ENCODE results near the gene CDK6.
A peak's percentile ranks its signal among the peaks of the same experiment; 100 is the strongest.

The CDK6 gene

GRCh38 chr7:92781117-92781720 is 55.2 kb downstream of the CDK6 start:
- DNase-seq (ENCODE audit: low spot score) (no peak), ATAC-seq (ENCODE audit: low read depth) (0 out of 3 replicates have a peak, but pooled peaks have one; percentile 16)
- TF ChIP-seq CTCF (IDR thresholded peaks at IDR 0.05; ENCODE audit: poor library complexity, severe bottlenecking), result no peak
- Histone ChIP-seq H3K4me1 (ENCODE audit: insufficient read depth, poor library complexity, severe bottlenecking) (peaks cover 22% of the 10 kb centered on the region), H3K27ac (ENCODE audit: poor library complexity, severe bottlenecking) (peak overlapping the region; percentile 7), H3K4me3 (ENCODE audit: severe bottlenecking) (no peak overlapping the region), H3K36me3 (ENCODE audit: low read depth) (peaks cover 24% of the 10 kb centered on the region), H3K27me3 (ENCODE audit: insufficient read depth, poor library complexity, severe bottlenecking) (no peaks in the 10 kb centered on the region), H3K9me3 (ENCODE audit: severe bottlenecking) (peaks cover 3% of the 10 kb centered on the region)

GRCh38 chr7:92778972-92779371 is 57.4 kb downstream of the CDK6 start:
- Histone ChIP-seq H3K9me3 (ENCODE audit: severe bottlenecking) (peaks cover 3% of the 10 kb centered on the region), H3K4me1 (ENCODE audit: insufficient read depth, poor library complexity, severe bottlenecking) (peaks cover 21% of the 10 kb centered on the region), H3K27me3 (ENCODE audit: insufficient read depth, poor library complexity, severe bottlenecking) (no peaks in the 10 kb centered on the region), H3K27ac (ENCODE audit: poor library complexity, severe bottlenecking) (no peak overlapping the region), H3K36me3 (ENCODE audit: low read depth) (peaks cover 29% of the 10 kb centered on the region), H3K4me3 (ENCODE audit: severe bottlenecking) (no peak overlapping the region)
- DNase-seq (ENCODE audit: low spot score) (no peak), ATAC-seq (ENCODE audit: low read depth) (no peak)
- TF ChIP-seq CTCF (IDR thresholded peaks at IDR 0.05; ENCODE audit: poor library complexity, severe bottlenecking), result no peak

GRCh38 chr7:92777993-92778392 is 58.4 kb downstream of the CDK6 start:
- peaks cover 21% of the 10 kb centered on the region for H3K4me1 ChIP-seq (ENCODE audit: insufficient read depth, poor library complexity, severe bottlenecking)
- no peak overlapping the region for H3K4me3 ChIP-seq (ENCODE audit: severe bottlenecking)
- no peak for TF ChIP-seq CTCF (IDR thresholded peaks at IDR 0.05; ENCODE audit: poor library complexity, severe bottlenecking)
- DNase-seq (ENCODE audit: low spot score) (no peak), ATAC-seq (ENCODE audit: low read depth) (no peak)
- peaks cover 3% of the 10 kb centered on the region for H3K9me3 ChIP-seq (ENCODE audit: severe bottlenecking)
- H3K36me3 ChIP-seq (ENCODE audit: low read depth), result peaks cover 39% of the 10 kb centered on the region
- H3K27me3 ChIP-seq (ENCODE audit: insufficient read depth, poor library complexity, severe bottlenecking), result no peaks in the 10 kb centered on the region
- H3K27ac ChIP-seq (ENCODE audit: poor library complexity, severe bottlenecking), result no peak overlapping the region

- Histone ChIP-seq H3K9me3 (ENCODE audit: severe bottlenecking) (peaks cover 3% of the 10 kb centered on the region), H3K36me3 (ENCODE audit: low read depth) (peaks cover 40% of the 10 kb centered on the region), H3K27ac (ENCODE audit: poor library complexity, severe bottlenecking) (no peak overlapping the region), H3K4me3 (ENCODE audit: severe bottlenecking) (no peak overlapping the region), H3K27me3 (ENCODE audit: insufficient read depth, poor library complexity, severe bottlenecking) (no peaks in the 10 kb centered on the region), H3K4me1 (ENCODE audit: insufficient read depth, poor library complexity, severe bottlenecking) (peaks cover 9% of the 10 kb centered on the region)
- TF ChIP-seq CTCF (IDR thresholded peaks at IDR 0.05; ENCODE audit: poor library complexity, severe bottlenecking), result no peak
- DNase-seq (ENCODE audit: low spot score) (no peak), ATAC-seq (ENCODE audit: low read depth) (no peak)
Measured at GRCh38 chr7:92773808-92774207, 62.6 kb downstream of the CDK6 start.

- Histone ChIP-seq H3K9me3 (ENCODE audit: severe bottlenecking) (no peaks in the 10 kb centered on the region), H3K4me1 (ENCODE audit: insufficient read depth, poor library complexity, severe bottlenecking) (peaks cover 49% of the 10 kb centered on the region), H3K27me3 (ENCODE audit: insufficient read depth, poor library complexity, severe bottlenecking) (no peaks in the 10 kb centered on the region), H3K36me3 (ENCODE audit: low read depth) (peaks cover 52% of the 10 kb centered on the region), H3K4me3 (ENCODE audit: severe bottlenecking) (no peak overlapping the region), H3K27ac (ENCODE audit: poor library complexity, severe bottlenecking) (peak overlapping the region; percentile 91)
- no peak for DNase-seq (ENCODE audit: low spot score)
- no peak for TF ChIP-seq CTCF (IDR thresholded peaks at IDR 0.05; ENCODE audit: poor library complexity, severe bottlenecking)
- ATAC-seq (ENCODE audit: low read depth), result no peak
Measured at GRCh38 chr7:92769844-92770243, 66.5 kb downstream of the CDK6 start.
